ENCODE data around the gene IGLL5.
"Not testable (repeated sequence)": the region's sequence is repeated elsewhere in the genome, so short reads cannot be mapped to it uniquely, and the experiment has no call there.

Gene IGLL5

DNA sequence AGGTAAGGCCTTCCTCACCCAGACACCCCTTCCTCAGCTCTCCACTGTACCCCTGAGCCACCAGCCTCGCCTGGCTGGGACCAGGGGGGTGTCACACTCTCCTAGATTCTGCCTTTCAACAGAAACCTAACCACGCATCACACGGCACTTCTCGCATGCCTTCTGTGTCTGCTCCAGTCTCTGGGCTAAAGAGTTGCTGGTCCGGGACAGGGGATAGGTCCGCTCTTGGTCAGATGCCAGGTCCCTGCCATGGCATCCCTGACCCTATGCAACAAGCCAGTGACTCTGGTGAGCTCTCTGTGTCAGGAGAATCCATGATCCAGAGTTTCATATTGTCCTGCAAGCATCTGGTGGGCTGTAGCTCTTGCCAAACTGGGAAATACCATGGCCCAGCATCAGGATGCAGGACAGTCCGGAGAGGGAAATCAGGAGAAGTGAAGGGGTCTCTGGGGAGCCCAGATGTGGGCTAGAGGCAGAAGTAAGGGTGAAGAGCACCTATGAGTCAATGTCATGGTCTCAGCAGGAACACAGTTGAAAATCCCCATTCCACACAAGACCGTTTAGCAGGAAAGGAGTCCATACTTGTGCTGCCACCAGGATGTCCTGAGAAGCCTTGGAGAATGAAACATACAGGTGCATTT is 14.1 kb downstream of the IGLL5 start:
- H3K4me1 ChIP-seq (ENCODE audit: control insufficient read depth in 1 of 2, insufficient read depth in 2 of 2, low read length in 2 of 2): no peaks in the 10 kb centered on the region
- no peak for DNase-seq
- no peaks in the 10 kb centered on the region for H3K27me3 ChIP-seq (ENCODE audit: insufficient read depth, low read length)
- H3K4me2 ChIP-seq (ENCODE audit: low read length): no peak overlapping the region
- no peak overlapping the region for H3K4me3 ChIP-seq (ENCODE audit: low read depth, low read length)
- H2BK12ac ChIP-seq (ENCODE audit: low read length): no peak overlapping the region
- no peak overlapping the region for H4K91ac ChIP-seq (ENCODE audit: low read depth, low read length)
- WGBS (ENCODE audit: extremely low coverage, insufficient coverage, insufficient read length): no CpG with 5 or more reads among the region's 8 CpGs
- H3K23ac ChIP-seq (ENCODE audit: low read length): no peak overlapping the region
- no peak overlapping the region for H3K14ac ChIP-seq (ENCODE audit: low read length)
- no peak overlapping the region for H2BK120ac ChIP-seq (ENCODE audit: insufficient read depth, low read length, poor library complexity)
- no peak overlapping the region for H3K4ac ChIP-seq (ENCODE audit: low read depth, low read length)
- H2AFZ ChIP-seq (ENCODE audit: insufficient read depth, low read length, poor library complexity): no peak overlapping the region
- H4K12ac ChIP-seq (ENCODE audit: low read depth, low read length): no peak overlapping the region
- H3K36me3 ChIP-seq (ENCODE audit: control insufficient read depth in 1 of 2, insufficient read depth in 2 of 2, low read length in 2 of 2): no peaks in the 10 kb centered on the region
- H2BK5ac ChIP-seq (ENCODE audit: low read depth, low read length, poor library complexity): no peak overlapping the region
- H3K27ac ChIP-seq (ENCODE audit: low read depth, low read length): no peak overlapping the region
- no peaks in the 10 kb centered on the region for H3K79me2 ChIP-seq (ENCODE audit: control insufficient read depth, insufficient read depth, low read length, poor library complexity)
- H3K79me1 ChIP-seq (ENCODE audit: low read length): no peaks in the 10 kb centered on the region
- peak overlapping the region; percentile 65 for H3K9ac ChIP-seq (ENCODE audit: low read length)
- no peak overlapping the region for H4K8ac ChIP-seq (ENCODE audit: low read depth, low read length)
- no peak overlapping the region for H2AK5ac ChIP-seq (ENCODE audit: low read length)
- no peak overlapping the region for H3K18ac ChIP-seq (ENCODE audit: low read length)
- peaks cover 3% of the 10 kb centered on the region for H3K9me3 ChIP-seq (ENCODE audit: insufficient read depth, low read depth, low read length)

DNA sequence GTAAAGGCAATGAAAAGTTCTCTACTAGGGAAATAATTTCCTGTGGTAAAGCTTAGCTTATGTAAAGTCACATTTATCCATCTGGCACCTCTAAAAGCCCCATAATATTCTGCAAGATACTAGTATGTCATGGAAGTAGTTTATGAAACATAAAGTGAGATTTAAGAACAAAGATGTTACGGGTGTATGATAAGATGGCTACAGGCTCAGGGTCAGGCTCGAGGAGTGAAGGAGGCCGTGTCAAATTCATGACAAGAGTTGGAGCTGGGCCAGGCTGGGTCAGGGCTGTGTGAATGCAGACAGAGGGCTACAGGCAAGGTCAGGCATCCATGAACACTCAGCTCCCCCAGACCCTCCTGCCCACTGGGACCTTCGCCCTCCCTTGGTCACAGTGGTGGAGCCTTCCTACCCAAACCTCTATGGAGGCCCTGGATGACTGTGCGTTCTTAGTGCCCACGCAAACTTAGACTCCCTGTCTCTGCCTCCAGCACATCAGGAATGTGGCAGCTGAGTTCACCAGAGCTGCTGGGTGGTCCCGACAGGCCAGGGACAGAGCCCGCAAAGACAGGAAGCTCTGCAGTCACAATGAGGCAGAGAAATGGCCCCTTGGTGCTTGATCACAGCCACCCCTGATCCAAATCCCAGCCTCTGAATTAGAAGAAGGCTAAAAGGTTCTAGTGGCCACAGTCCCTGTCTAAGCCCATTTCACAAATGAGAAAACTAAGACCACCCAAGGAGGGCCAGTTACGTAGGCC is 14.8 kb downstream of the IGLL5 start:
- H2BK120ac ChIP-seq (ENCODE audit: insufficient read depth, low read length, poor library complexity): no peak overlapping the region
- no peak overlapping the region for H3K9ac ChIP-seq (ENCODE audit: low read length)
- H3K4me2 ChIP-seq (ENCODE audit: low read length): no peak overlapping the region
- H2AFZ ChIP-seq (ENCODE audit: insufficient read depth, low read length, poor library complexity): no peak overlapping the region
- H3K23ac ChIP-seq (ENCODE audit: low read length): no peak overlapping the region
- H3K4me1 ChIP-seq (ENCODE audit: control insufficient read depth in 1 of 2, insufficient read depth in 2 of 2, low read length in 2 of 2): no peaks in the 10 kb centered on the region
- no peaks in the 10 kb centered on the region for H3K79me1 ChIP-seq (ENCODE audit: low read length)
- no peaks in the 10 kb centered on the region for H3K79me2 ChIP-seq (ENCODE audit: control insufficient read depth, insufficient read depth, low read length, poor library complexity)
- no peak overlapping the region for H3K14ac ChIP-seq (ENCODE audit: low read length)
- no peak overlapping the region for H2AK5ac ChIP-seq (ENCODE audit: low read length)
- no peak for DNase-seq
- H3K36me3 ChIP-seq (ENCODE audit: control insufficient read depth in 1 of 2, insufficient read depth in 2 of 2, low read length in 2 of 2): no peaks in the 10 kb centered on the region
- no peak overlapping the region for H3K4ac ChIP-seq (ENCODE audit: low read depth, low read length)
- H3K27me3 ChIP-seq (ENCODE audit: insufficient read depth, low read length): no peaks in the 10 kb centered on the region
- no CpG with 5 or more reads among the region's 9 CpGs for WGBS (ENCODE audit: extremely low coverage, insufficient coverage, insufficient read length)
- H2BK5ac ChIP-seq (ENCODE audit: low read depth, low read length, poor library complexity): no peak overlapping the region
- no peak overlapping the region for H3K27ac ChIP-seq (ENCODE audit: low read depth, low read length)
- H3K9me3 ChIP-seq (ENCODE audit: insufficient read depth, low read depth, low read length): peaks cover 3% of the 10 kb centered on the region
- H3K4me3 ChIP-seq (ENCODE audit: low read depth, low read length): no peak overlapping the region
- no peak overlapping the region for H3K18ac ChIP-seq (ENCODE audit: low read length)
- no peak overlapping the region for H4K12ac ChIP-seq (ENCODE audit: low read depth, low read length)
- no peak overlapping the region for H2BK12ac ChIP-seq (ENCODE audit: low read length)
- H4K8ac ChIP-seq (ENCODE audit: low read depth, low read length): no peak overlapping the region
- H4K91ac ChIP-seq (ENCODE audit: low read depth, low read length): no peak overlapping the region

DNA sequence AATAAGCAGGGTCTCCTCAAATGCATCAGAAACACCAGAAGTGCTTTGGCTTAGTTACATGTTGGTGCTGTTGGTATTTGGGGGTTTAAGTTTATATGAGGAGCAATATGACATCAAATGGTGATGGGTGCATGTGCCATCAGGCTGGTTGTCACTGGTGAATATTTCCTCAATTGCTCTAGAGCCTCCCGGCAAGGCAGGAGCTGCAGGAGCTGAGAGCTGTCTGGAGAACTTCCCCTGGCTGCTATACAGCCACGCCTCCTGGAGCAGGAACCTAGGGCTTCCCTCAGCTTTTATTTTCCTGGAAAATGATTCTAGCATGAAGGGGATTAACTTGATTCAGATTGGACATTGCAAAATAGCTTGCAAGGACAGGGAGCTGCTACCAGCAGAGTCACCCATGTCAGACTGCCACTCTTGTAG is 15.8 kb downstream of the IGLL5 start:
- no peak overlapping the region for H2AK5ac ChIP-seq (ENCODE audit: low read length)
- no peak overlapping the region for H2BK5ac ChIP-seq (ENCODE audit: low read depth, low read length, poor library complexity)
- no peak overlapping the region for H2BK12ac ChIP-seq (ENCODE audit: low read length)
- no peak for DNase-seq
- H2BK120ac ChIP-seq (ENCODE audit: insufficient read depth, low read length, poor library complexity): no peak overlapping the region
- H3K18ac ChIP-seq (ENCODE audit: low read length): no peak overlapping the region
- no peak overlapping the region for H3K4me3 ChIP-seq (ENCODE audit: low read depth, low read length)
- no peak overlapping the region for H3K23ac ChIP-seq (ENCODE audit: low read length)
- H3K36me3 ChIP-seq (ENCODE audit: control insufficient read depth in 1 of 2, insufficient read depth in 2 of 2, low read length in 2 of 2): no peaks in the 10 kb centered on the region
- no peaks in the 10 kb centered on the region for H3K27me3 ChIP-seq (ENCODE audit: insufficient read depth, low read length)
- no peak overlapping the region for H4K12ac ChIP-seq (ENCODE audit: low read depth, low read length)
- no peak overlapping the region for H2AFZ ChIP-seq (ENCODE audit: insufficient read depth, low read length, poor library complexity)
- no peak overlapping the region for H3K27ac ChIP-seq (ENCODE audit: low read depth, low read length)
- H3K79me1 ChIP-seq (ENCODE audit: low read length): no peaks in the 10 kb centered on the region
- H4K8ac ChIP-seq (ENCODE audit: low read depth, low read length): no peak overlapping the region
- H3K4me1 ChIP-seq (ENCODE audit: control insufficient read depth in 1 of 2, insufficient read depth in 2 of 2, low read length in 2 of 2): no peaks in the 10 kb centered on the region
- H3K79me2 ChIP-seq (ENCODE audit: control insufficient read depth, insufficient read depth, low read length, poor library complexity): no peaks in the 10 kb centered on the region
- H3K9ac ChIP-seq (ENCODE audit: low read length): no peak overlapping the region
- H3K9me3 ChIP-seq (ENCODE audit: insufficient read depth, low read depth, low read length): peaks cover 10% of the 10 kb centered on the region
- WGBS (ENCODE audit: extremely low coverage, insufficient coverage, insufficient read length): no CpG with 5 or more reads among the region's 2 CpGs
- no peak overlapping the region for H3K4ac ChIP-seq (ENCODE audit: low read depth, low read length)
- H3K14ac ChIP-seq (ENCODE audit: low read length): no peak overlapping the region
- H4K91ac ChIP-seq (ENCODE audit: low read depth, low read length): no peak overlapping the region
- H3K4me2 ChIP-seq (ENCODE audit: low read length): no peak overlapping the region

DNA sequence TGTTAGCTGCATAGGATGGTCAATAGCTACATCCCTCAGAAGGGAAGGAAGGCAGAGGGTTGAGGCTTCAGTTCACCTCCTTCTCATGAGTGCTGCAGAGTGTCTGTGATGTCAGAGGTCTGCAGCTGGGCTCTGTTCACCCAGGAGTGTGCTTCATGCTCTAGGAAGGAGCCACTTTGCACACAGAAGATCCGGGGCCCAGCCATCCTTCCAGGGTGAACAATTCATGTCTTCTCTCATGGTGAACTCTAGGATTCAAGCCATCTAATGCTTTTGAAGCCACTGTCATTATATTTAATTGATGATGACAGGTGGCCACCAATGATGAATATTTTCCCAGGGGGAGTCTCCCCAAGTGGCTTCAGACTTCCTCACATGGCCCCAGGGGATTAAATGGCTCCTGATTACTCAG is 16.2 kb downstream of the IGLL5 start:
- H3K14ac ChIP-seq (ENCODE audit: low read length); H3K9ac ChIP-seq (ENCODE audit: low read length); H3K27me3 ChIP-seq (ENCODE audit: insufficient read depth, low read length); H2BK5ac ChIP-seq (ENCODE audit: low read depth, low read length, poor library complexity); H3K36me3 ChIP-seq (ENCODE audit: control insufficient read depth in 1 of 2, insufficient read depth in 2 of 2, low read length in 2 of 2); H3K4me1 ChIP-seq (ENCODE audit: control insufficient read depth in 1 of 2, insufficient read depth in 2 of 2, low read length in 2 of 2); H3K27ac ChIP-seq (ENCODE audit: low read depth, low read length); H2AFZ ChIP-seq (ENCODE audit: insufficient read depth, low read length, poor library complexity); H3K4me2 ChIP-seq (ENCODE audit: low read length); H4K8ac ChIP-seq (ENCODE audit: low read depth, low read length); DNase-seq; H2BK120ac ChIP-seq (ENCODE audit: insufficient read depth, low read length, poor library complexity); H2AK5ac ChIP-seq (ENCODE audit: low read length); H3K79me2 ChIP-seq (ENCODE audit: control insufficient read depth, insufficient read depth, low read length, poor library complexity); H3K79me1 ChIP-seq (ENCODE audit: low read length); H3K9me3 ChIP-seq (ENCODE audit: insufficient read depth, low read depth, low read length); H3K18ac ChIP-seq (ENCODE audit: low read length); H4K12ac ChIP-seq (ENCODE audit: low read depth, low read length); H3K4me3 ChIP-seq (ENCODE audit: low read depth, low read length); H4K91ac ChIP-seq (ENCODE audit: low read depth, low read length); H2BK12ac ChIP-seq (ENCODE audit: low read length); H3K4ac ChIP-seq (ENCODE audit: low read depth, low read length); H3K23ac ChIP-seq (ENCODE audit: low read length): not testable (repeated sequence)
- no CpG with 5 or more reads among the region's 1 CpG for WGBS (ENCODE audit: extremely low coverage, insufficient coverage, insufficient read length)

All from trophoblast cell (in vitro differentiated cells and primary cell).